GM18909 (cell line): ENCODE measurements around the gene ACOT8.
"Not testable (repeated sequence)": the region's sequence is repeated elsewhere in the genome, so short reads cannot be mapped to it uniquely, and the experiment has no call there.

Experiments
- ATAC-seq: cut with Tn5 transposase; IDR thresholded peaks from one replicate; pipeline ENCODE4 v1.9.1; 2021; ENCODE audit warnings: mild to moderate bottlenecking; ENCODE audit not compliant: unreplicated experiment, poor library complexity

Gene ACOT8

GRCh38 chr20:45832619-45833018 is 24.6 kb downstream of the ACOT8 start:
- ATAC-seq: no peak

GRCh38 chr20:45829673-45830106 is 27.5 kb downstream of the ACOT8 start:
- ATAC-seq: not testable (repeated sequence)

DNA sequence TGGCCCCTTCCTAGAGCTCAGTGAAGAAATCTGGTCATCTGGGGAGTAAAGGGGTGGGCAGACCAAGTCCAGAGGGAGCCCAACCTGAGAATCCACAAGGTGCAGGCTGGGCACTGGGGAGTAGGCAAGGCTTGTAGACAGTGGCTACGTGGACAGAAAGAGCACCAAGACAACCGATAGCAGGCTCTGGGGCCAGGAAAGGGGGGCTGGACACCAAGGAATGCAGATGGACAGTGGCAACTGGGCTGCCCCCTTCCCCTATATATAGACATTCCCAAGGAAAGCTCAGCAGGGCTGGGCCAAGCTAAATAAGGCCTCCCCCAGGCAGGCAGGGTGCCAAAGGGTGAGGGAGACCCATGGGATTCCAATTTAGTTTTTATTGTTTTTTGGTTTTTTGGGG is 28.6 kb downstream of the ACOT8 start:
- ATAC-seq: no peak

DNA sequence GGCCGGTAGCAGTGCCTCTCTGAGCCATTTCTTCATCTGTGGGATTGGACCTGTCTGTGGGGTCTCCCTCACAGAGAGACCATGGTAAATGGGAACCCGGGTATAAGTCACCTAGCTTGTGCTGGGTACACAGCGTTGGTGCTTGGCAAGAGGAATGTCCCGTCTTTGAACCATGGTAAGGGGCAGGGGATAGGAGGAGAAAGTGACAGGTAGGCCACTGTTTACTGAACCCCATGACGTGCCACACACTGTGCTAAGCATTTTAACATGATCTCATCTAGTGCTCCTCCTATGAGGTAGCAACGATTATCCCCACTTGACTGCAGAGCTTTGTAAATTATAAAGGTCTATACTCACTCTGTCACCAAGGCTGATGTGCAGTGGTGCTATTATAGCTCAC is 29.5 kb downstream of the ACOT8 start:
- no peak for ATAC-seq

DNA sequence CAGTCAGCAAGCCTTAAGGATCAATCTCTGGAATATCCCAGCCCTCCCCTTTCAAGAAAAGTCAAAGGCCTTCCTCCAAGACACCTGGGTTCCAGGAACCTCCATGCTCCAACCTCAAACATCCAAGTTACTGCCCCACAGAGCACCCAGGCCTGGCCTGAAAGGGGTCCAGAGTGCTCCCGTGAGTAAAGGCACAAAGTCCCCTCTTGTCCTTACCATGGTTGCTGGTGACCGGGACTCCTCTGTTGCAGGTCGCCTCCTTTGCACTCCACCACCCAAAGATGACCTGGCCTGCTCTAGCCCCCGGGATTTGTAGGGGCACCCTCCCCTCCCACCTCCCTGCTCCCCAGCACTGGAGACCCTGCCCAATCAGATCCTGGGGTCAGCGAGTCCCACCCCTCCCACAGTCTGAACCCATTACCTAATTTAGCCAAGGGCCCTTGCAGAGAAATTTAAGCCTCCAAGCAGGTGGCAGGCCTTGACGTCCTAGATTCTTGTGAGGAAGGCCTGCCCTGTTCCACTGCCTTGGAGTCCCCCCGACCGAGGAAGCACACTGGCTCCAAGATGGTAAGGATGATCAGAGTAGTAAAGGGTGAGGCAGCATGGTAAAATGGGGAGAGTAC is 30.1 kb downstream of the ACOT8 start, which contains the start of gene TNNC2:
TNNC2 (minus strand) TSS at position 283 of the 623 bp plus-strand sequence; CDS start at position 219, 64 bp downstream.
- no peak for ATAC-seq

DNA sequence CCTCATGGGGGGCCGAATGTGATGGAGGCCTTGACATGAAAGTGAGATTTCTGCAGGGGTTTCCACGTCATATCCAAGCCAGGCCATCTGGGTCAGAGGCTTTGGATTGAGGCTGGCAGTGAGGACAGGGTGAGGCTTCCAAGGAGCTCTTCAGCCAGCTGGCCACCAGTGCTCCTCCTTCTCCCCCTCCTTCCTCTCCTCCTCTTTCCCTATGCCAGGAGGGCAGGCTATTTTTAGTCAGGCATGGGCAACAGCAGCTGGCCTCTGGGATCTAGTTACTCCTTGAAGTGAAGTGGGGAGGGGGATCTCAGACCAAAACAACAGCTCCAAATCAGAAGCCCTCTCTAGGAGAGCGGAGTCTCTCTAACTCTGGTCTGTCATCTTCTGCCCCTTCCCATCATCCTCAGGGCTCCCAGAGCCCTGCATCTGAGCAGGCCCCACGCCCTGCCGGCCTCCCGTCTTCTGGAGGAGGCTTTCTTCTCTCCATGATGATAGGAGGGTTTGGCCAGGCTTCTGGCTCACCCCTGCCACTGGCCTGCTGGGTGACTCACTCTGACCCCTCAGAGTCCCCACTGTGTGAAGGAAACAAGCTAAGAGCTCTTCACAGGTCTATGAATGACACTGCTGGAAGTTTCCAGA is 30.7 kb downstream of the ACOT8 start:
- no peak for ATAC-seq

DNA sequence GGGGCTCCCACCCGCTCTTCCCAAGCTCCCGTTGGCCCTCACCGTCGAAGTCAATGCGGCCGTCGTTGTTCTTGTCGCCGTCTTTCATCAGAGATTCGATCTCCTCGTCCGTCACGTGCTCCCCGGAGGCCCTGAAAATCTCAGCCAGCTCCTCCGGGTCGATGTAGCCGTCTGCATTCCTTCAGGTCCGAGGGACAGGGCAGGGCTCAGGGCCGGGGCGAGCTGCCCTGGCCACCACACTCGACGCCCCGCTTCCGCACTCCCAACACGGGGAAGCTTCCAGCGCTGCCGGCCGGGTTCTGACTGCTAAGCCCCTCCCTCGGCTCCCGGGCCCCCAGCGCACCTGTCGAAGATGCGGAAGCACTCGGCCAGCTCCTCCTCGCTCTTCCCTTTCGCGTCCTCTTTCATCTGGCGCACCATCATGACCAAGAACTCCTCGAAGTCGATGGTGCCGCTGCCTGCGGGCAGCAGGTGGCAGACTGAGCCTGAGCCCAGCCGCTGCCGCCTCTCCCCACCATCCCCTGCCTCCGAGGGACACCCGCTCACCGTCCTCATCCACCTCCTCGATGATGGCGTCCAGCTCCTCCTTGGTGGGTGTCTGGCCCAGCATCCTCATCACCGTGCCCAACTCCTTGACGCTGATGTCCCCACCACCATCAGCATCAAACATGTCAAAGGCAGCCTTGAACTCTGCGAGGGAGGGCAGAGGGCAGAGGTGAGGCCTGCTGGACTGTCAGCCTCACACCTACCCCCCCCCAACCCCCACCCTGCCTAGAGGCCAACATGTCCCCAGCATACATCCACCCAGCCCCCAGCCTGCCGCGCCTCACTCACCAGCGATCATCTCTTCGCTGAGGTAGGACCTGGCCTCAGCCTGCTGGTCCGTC is 33.0 kb downstream of the ACOT8 start:
- no peak for ATAC-seq

- ATAC-seq: no peak
Observed at GRCh38 chr20:45822857-45823256, 34.3 kb downstream of the ACOT8 start.

- ATAC-seq: no peak
Observed at GRCh38 chr20:45821947-45822346, 35.2 kb downstream of the ACOT8 start.

DNA sequence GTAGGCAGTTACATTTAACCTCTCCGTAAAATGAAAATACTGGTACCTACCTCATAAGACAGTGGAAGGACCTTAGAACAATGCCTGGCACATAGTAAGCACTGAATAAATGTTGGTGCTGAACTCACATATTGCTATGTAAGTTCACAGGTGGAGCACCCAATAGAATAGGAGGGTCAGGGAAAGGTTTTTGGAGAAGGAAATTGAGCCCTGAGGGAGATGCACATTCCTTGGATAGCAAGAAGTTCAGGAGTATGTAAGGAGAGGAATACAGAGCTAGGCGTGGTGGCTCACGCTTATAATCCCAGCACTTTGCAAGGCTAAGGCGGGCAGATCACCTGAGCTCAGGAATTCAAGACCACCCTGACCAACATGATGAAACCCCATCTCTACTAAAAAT is 37.7 kb downstream of the ACOT8 start:
- no peak for ATAC-seq

GRCh38 chr20:45818239-45818638 is 39.0 kb downstream of the ACOT8 start:
- no peak for ATAC-seq

DNA sequence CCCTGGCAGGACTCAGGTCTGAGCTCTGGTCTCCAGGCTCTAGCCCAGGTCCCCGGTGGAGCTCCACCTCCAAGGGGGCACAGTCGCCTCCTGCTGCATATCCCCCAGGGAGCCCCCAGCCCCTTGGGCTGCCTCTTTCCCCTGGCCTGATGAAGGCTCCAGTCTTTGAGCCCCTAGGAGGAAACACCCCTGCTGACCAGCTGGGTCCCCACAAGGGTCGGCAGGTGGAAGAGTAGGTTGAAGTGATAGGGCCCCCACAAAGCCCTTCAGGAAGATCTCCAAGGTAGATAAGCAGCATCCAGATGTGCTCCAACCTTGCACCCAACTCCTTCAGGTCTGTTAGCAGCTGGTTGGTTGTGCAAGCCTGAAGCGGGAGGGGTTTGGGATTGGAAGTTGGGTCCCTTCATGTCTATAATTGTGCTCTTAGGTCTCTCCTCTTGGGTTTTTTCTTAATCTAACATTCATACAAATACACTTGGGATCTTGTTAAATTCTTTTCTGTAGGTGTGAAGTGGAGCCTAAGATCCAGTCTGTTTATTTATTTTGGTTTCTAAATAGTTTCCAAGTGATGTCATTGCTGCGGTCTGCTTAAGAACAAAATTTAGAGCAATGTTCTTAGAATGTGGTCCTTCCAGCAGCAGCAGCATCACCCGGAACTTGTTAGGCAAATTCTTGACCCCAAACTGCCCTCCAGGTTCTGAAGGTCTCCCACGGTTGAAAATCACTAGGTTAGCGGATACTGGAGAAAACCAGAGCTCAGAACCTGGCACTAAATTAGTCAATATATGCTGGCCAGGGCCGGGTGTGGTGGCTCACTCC is 39.6 kb downstream of the ACOT8 start:
- no peak for ATAC-seq

- ATAC-seq: no peak
Observed at GRCh38 chr20:45816951-45817350, 40.2 kb downstream of the ACOT8 start.

DNA sequence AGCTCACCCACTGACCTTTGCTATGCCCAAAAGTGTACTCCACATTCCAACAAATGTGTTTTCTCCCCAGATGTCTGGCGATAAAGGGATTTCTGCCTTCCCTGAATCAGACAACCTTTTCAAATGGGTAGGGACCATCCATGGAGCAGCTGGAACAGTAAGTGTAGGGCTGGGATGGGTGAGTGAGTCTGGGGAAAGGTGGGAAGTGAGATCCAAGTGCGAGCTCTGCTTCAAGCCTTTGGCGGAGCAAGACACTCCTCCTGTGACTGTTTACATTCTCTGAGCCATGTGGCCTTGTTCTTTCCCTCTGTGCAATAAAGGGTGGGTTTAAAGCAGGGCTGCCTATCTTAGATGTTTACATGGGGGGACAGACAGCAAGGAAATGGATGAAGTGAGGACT is 42.9 kb downstream of the ACOT8 start:
- no peak for ATAC-seq

GRCh38 chr20:45813489-45813888 is 43.7 kb downstream of the ACOT8 start:
- ATAC-seq: no peak

DNA sequence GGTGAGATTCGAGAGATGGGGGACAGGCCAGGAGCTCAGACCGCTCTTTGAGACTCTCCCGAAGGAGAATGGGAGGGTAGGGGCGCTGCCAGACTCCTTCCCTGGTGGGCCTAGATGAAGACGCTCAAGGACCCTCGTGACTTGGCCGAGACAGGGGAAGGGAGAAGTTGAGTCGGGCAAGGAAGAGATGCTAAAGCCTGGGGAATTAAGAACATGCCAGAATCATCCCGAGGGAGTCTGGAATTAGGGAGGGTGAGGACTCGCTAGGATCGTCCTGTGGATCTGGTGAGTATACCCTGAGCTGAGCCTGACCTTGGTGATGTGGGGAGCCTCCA is 44.2 kb downstream of the ACOT8 start:
- no peak for ATAC-seq

DNA sequence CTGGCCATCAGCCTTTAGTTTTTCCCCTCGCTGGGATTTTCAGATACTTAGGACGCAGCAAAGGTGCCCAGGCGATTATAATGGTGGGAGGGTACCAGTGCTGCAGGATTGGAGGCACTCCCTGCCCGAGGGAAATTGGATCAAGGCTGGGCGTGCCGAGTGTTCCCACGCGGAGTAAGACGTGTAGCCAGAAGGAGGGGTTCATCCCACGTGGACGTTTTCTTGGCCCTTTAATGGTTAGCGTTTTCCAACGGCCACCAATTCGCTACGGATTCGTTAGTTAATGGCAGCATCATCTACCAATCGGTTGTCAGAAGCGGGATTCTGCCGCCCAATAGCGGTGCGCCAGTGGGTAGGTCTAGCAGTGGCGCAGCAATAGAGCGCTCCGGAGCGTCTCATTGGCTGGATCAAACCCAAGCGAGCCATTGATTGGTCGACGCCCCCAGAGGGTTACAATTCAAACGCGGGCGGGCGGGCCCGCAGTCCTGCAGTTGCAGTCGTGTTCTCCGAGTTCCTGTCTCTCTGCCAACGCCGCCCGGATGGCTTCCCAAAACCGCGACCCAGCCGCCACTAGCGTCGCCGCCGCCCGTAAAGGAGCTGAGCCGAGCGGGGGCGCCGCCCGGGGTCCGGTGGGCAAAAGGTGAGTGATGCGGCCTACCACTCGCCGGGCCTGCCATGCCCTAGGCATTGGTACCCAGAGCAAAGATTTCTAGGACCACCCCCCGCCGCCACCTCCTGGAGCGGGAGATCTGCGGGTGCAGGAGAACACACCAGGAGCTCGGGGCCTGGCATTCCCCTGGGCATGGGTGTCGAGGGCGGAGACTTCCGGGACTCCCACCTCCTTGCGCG is 44.8 kb downstream of the ACOT8 start, which contains the start of gene UBE2C:
UBE2C (plus strand) TSS at position 488 of the 849 bp plus-strand sequence; CDS start at position 540, 52 bp downstream.
- peak; percentile 98 for ATAC-seq

DNA sequence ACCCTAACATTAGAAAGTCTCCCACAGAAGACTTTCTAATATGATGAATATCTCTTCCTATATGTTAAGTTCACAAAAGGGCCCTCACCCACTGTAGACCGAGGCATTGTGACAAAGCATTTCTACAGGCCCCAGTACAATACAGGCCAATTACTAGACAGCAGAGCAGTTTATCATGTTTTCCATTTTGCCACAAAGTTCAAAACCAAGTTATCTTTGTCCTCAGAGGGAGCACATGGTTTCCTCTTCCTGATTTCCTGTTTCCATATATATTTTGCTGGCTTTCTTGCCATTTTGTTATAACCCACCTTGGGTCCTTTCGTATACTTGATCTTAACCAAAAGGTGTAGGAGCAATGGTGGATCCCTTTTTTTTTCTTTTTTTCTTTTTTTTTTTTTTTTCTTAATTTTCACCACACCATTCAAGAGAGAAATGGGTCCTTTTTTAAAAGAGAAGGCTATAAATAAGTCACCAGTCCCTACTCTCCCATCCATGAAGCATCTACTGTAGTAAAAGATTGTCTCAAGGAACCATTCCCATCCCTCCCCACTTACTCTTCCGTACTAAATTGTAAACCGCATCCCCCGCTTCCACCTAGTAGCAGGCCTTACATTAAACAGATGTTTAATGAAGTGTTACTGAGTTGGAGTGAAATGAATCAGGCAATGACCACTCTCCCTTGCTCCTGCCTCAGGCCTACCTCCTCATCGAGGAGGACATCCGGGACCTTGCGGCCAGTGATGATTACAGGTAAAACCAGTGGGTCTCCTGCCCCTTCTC is 46.8 kb downstream of the ACOT8 start:
- ATAC-seq: no peak

GRCh38 chr20:45801851-45802250 is 55.3 kb downstream of the ACOT8 start:
- no peak for ATAC-seq
